Mucosa of stomach (tissue), 1 donor: ENCODE data around the gene ATAT1.

Experiments used
- H3K27me3 ChIP-seq: one replicate; pipeline ENCODE4 v1.7.0; 2013; ENCODE audit warnings: mild to moderate bottlenecking, low read length; ENCODE audit not compliant: control insufficient read depth, insufficient read depth
- H3K36me3 ChIP-seq: one replicate; pipeline ENCODE4 v1.7.0; 2013; ENCODE audit warnings: low read length; ENCODE audit not compliant: control insufficient read depth, insufficient read depth
- H3K4me1 ChIP-seq: one replicate; pipeline ENCODE4 v1.7.0; 2013; ENCODE audit warnings: mild to moderate bottlenecking, low read length; ENCODE audit not compliant: control insufficient read depth, insufficient read depth
- H3K4me3 ChIP-seq: one replicate; pipeline ENCODE4 v1.7.0; 2013; ENCODE audit warnings: low read length
- H3K9ac ChIP-seq: one replicate; pipeline ENCODE4 v1.7.0; 2013; ENCODE audit warnings: mild to moderate bottlenecking, low read length, moderate library complexity
- H3K9me3 ChIP-seq: one replicate; pipeline ENCODE4 v1.7.0; 2013; ENCODE audit warnings: mild to moderate bottlenecking, low read length, moderate library complexity; ENCODE audit not compliant: control insufficient read depth
- donor health status: Pancreatic carcinoma.

Gene ATAT1

DNA sequence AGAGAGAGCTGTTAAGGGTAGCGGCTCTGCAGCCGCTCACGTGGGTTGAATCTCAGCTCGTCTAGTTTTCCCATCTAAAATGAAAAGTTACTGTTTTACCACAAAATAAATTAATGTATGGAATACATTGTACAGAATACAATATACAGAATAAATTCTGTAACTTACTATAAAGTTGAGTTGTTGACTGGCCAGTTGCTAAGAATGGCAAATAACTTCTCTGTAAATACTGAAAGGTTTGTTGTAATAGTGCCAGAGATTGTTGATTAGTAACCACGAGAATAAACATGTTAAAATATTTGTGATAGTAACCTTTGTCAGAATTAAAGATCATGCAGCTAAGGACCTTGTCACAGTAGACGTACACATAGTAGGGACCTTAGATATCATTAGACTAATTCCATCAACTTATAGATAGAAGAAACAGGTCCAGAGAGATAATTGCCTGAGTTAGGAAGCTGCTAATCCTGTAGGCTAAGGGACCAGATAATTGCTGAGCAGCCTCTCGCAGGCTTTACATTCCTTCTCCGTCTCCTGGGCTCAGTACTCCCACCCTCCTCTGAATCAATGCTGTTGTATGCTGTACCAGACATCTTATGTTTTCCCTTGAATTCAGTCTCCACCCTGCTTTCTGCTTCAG is 64.7 kb downstream of the ATAT1 start:
- peaks cover 23% of the 10 kb centered on the region for H3K4me1 ChIP-seq
- H3K9ac ChIP-seq: peak overlapping the region; percentile 50
- no peaks in the 10 kb centered on the region for H3K9me3 ChIP-seq
- peaks cover 3% of the 10 kb centered on the region for H3K27me3 ChIP-seq
- peak overlapping the region; percentile 74 for H3K4me3 ChIP-seq
- no peaks in the 10 kb centered on the region for H3K36me3 ChIP-seq
